COR-L47 (cell line): Measurements from ENCODE around the gene CRYBG2.
"Not testable (repeated sequence)": the region's sequence is repeated elsewhere in the genome, so short reads cannot be mapped to it uniquely, and the experiment has no call there.

Experiments
- DNase-seq: peaks from one replicate; lab custom pipeline; 2025; lab: John Stamatoyannopoulos, UW

CRYBG2 gene

DNA sequence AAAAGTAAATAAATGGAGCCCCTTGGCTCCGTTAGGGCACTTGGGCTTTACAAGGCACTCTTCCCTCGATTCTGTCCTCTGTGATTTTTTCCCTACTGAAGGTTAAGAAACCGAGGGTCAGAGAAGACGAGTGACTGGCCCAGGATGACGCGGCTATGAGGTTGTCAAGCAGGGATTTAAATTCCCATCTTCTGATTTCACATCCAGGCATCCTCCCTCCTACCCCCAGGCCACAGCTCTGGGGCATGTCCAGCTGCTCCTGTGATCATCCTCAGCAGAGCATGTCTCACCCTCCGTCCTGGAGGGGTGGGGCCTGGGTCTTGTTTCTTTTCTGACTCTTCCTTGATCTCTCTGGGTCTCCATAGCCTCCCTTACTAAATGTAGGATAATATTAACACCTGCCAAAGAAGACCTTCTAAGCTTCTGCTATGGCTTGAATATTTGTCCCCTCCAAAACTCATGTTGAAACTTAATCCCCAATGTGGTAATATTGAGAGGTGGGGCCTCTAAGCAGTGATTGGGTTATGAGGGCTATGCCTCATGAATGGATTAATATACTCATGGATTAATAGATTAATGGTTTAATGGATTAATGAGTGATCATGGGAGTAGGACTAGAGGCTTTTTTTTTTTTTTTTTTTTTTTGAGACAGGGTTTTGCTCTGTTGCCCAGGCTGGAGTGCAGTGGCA lies 4.6 kb downstream of the CRYBG2 start:
- no peak for DNase-seq

DNA sequence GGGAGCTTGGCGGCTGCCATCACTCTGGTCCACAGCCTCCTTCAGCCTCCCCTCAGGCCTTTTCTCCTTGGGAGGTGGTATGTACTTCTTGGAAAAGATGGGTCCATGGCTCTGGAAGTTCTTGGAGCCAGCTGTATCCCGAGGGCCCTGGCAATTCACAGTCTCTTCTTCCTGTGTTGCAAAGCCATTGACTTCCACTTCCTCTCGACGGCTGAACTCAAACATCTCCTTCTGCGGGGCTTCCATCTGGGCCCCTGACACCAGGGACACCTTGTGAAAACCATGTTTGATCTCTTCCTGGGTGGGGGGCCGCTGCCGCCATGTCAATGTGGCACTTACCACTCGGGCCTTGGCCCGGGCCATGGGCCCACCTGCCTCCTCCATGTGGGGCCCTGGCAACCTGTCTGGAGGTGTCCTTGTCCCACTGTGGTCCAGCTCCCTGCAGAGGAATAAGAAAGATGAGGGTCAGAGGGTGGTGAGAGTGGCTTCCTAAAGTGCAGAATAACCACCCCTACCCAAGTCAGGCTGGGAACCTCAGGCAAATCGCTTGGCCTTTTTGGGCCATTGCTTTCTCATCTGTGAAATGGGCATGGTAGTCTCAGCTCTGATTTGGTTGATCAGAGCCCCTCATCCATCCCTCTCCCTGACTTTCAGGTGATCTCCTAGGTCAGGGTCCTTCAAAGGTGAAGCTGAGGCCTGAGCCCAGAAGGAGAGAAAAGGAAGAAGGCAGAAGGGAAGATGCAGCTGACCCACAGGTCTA lies 7.5 kb downstream of the CRYBG2 start:
- no peak for DNase-seq

DNA sequence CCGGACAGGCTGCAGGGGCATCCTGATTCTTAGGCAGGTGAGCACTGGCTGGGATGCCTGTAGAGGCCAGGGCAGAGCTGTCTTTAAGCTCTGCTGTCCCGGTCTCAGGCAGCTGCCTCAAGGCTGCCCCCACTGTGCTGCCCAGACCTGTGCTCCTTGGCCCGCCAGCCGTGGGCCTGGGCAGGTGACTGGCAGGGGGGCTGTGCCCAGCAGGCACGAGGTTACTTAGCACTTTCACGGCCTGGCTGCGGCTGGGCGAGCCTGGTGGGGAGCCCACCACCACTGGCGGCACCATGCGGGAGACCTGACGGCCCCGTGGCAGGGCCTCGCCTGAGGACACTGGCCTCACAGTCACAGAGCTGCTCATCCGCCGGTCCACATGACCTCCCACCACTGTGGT lies 8.2 kb downstream of the CRYBG2 start:
- no peak for DNase-seq

DNA sequence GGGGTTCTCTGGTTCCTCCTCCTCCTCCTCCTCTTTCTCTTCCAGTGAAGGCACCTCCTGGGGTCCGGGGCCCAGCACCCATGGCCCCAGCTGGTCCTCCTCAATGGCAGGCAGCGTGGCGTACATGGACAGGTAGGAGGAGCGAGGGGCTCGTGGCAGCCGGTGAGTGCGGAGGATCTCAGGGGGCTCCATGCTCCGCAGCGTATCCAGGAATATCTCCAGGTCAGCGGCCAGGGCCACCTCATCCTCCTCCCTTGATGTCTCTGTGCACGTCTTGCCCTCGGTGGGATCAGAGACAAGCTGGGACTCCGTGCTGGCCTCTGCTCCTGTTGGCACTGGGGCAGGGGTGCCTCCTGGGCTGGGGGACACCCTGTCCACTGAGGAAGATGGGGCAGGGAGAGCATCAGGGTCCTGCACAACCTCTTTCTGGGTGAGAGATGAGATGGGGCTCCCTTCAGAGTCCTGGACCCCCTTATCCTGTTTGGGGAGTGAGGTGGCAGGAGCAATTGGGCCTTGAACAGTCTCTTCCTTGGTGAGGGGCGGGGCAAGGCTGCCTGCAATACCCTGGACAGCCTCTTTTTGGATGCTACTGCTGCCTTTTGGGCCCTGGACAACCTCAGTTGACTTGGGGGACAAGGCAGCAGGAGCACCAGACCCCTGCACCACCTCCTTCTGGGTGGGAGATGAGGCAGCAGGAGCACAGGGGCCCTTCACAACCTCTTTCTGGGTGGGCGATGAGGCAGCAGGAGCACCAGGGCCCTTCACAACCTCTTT lies 9.6 kb downstream of the CRYBG2 start:
- DNase-seq: no peak

DNA sequence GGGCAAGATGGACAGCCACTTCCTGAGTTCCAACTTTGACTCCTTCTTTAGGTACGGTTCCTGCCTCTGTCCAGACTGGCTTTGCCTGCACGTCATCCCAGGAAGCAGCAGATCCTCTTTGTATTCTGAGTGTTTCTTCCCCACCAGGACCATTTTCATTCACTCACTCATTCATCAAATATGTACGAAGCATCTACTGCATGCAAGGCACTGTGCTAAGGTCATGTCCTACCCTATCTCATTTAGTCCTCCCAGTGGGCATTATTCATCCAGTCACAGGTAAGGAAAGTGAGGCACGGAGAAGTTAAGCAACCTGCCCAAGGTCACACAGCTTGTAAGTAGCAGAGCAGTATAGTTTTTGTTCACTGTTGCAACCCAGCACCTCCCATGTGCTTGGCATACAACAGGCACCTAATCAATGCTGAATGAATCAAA lies 13.9 kb downstream of the CRYBG2 start:
- DNase-seq: no peak

DNA sequence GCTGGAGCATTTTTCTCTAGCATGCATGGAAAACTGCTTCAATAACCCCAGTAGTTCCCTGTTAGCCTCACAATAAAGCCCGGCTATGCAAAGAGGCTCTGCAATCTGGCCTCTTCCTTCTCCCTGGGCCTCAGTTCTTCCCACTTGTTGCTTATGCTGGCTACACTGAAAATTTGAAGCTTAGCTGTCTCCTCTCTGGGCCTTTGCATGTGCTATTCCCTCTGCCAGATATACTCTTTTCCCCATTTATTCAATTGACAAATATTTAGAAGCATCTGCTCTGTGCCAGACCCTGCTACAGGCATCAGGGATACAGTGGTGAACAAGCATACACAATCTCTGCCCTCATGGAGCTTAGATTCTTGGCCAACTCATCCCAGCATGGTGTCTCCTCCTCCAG lies 15.3 kb downstream of the CRYBG2 start:
- no peak for DNase-seq

DNA sequence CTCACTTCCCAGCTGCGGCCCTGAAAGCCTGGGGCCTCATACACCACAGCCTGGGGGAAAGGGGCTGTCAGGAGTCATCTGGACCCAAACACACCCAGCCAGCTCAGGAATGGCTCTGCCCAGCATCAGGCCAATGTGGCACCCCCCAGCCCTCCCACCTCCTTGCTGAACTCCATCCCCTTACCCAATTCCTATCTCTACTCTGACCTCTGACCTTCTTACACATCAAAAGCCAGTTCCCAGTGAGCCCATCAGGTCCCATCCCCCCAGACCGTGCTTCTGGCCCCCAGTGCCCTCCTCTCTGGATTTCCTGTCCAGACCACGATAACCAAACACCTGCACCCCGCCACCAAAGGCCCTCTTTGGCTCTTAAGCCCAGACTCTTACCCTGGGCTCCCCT lies 16.3 kb downstream of the CRYBG2 start:
- no peak for DNase-seq

DNA sequence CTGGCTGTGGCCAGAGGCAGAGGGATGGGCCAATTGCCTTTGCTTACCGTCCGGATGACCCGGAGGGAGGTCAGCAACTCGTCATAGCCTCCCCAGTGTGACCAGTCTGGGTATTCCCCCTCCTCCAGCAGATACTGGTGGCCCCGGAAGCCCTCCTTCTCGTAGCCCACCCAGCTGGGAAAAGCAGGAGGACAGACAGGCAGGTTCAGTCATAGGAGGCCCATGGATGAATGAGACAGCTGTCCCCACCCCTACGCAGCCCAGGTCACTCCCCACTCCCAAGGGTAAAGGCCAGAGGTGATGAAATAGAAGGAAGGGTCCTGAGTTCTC lies 16.8 kb downstream of the CRYBG2 start:
- no peak for DNase-seq

DNA sequence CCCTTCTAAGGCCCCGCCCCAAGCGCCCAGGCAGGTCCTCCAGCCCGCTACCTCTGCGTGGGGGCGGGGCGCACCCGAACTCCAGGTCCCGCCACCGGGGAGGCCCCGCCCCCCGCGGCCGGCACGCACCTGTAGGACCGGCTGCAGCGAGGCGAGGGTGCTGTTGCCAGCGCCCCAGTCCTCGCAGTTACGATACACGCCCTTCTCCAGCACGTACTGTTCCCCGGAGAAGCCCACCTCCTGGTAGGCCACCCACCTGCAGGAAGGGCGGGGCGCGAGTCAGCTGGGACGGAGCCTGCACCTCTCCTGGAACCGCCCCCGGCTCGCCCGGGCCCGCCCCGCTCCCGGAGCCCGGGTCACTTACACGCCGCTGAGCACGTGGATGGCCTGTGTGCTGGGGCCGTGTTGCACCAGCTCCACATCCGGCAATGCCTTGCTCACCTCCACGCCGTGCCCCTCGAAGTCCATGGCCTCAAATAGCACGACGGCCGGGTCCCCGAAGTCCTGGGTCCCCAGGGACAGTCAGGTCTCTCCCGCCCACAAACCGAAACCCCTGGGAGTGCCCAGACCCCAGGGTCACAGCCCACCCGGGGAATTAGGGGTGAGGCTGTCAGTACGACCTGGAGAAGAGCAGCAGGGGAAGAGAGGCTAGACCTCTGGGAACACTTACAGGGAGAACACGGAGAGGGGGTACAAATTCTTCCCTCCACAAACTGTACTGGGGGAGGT lies 17.3 kb downstream of the CRYBG2 start:
- DNase-seq: peak; percentile 82

DNA sequence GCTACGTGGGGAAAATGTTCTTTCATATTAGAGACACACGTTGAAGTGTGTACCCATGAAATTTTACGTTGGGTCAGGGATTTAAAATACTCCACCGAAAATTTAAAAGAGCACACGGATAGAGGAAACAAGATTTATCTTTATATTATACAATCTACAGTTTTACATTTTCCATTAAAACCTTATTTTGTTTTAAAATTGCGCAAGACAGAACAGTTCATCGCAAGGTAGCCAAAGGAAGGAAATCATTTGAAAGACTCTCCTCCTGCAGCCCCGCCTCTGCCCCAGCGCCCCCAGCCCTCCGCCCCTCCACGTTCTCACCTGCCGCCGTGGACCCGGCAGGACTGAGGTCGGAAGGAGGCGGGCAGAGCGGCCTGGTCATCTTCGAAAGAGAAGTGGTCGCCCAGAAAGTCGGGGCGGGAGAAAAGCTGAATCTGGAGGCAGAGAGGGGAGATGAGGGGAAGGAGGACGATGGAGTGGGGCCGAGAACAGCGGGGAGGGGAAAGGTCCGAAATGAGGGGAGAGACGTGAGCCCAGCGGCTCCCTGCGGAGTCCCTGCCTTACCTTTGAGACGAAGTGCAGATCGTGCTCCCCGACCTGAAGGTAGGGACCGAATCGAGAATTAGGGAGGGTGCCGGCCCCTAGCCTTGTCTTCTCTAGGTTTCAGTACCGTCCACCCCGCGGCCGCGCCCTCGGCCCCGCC lies 18.0 kb downstream of the CRYBG2 start:
- no peak for DNase-seq

DNA sequence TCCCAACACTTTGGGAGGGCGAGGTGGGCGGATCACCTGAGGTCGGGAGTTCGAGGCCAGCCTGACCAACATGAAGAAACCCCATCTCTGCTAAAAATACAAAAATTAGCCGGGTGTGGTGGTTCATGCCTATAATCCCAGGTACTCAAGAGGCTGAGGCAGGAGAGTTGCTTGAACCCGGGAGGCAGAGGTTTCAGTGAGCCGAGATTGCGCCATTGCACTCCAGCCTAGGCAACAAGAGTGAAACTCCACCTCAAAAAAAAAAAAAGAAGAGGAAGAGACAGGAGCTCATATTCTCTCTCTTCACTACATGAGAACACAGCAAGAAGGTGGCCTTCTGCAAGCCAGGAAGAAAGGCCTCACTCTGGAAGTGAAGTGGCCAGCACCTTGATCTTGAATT lies 20.6 kb downstream of the CRYBG2 start:
- not testable (repeated sequence) for DNase-seq

DNA sequence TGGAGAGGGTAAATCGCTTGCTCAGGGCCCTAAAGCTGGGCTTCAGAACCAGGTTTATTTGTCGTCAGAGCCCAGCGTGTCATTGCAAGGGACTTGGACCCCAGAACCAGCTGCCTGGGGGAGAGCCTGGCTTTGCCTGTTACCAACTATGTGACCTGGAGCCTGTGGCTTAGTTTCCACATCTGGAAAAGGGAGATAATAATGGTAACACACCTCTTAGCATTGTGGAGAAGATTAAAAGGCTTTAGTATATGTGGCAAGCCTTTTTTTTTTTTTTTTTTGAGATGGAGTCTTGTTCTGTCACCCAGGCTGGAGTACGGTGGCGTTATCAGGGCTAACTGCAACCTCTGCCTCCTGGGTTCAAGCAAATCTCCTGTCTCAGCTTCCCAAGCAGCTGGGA lies 23.7 kb downstream of the CRYBG2 start:
- DNase-seq: no peak

DNA sequence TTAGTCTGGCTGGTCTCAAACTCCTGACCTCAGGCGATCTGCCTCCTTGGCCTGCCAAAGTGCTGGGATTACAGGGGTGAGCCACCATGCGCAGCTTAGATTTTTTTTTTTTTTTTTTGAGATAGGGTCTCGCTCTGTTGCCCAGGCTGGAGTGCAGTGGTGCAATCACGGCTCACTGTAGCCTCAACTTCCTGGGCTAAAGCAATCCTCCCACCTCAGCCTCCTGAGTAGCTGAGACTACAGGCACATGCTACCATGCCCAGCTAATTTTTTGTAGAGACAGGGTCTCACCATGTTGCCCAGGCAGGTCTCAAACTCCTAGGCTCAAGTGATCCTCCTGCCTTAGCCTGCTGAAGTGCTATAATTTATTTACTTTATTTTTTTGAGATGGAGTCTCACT lies 24.6 kb downstream of the CRYBG2 start:
- not testable (repeated sequence) for DNase-seq

DNA sequence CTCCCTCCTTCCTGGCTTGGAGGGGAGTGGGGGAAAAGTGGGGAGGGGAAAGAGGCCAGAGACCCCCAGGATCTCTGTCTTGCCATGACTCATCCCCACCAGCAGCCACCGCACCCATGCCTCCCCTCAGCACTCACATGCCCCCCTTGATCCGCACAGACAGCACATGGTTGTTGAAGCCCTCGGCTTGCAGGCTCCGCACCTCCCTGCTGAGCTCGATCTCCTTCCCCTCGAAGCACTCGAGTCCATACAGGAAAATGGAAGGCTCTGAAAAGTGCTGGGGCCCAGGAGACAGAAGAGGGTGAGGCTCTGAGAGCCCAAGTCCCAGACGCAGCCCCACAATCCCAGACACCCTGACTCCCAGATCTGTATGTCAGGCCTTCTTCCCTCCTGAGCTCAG lies 25.3 kb downstream of the CRYBG2 start:
- DNase-seq: no peak

DNA sequence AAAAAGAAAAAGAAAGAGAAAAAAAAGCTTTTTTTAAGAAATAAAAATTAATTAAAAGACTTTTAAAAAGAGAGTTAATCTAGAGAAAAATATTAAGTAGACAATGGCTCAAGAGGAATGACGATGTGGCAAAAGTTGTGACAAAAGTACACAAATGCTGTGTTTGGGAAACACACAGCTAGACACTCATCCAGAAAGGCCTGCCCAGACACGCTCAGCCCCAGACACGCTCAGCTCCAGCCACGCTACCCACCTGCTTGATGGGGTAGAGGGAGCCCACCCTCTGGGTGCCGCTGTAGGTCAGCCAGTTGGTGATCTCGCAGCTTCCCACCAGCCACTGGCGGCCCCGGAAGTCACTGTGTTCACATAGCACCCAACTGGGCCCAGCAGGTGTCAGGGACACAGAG lies 26.0 kb downstream of the CRYBG2 start:
- peak; percentile 89 for DNase-seq

DNA sequence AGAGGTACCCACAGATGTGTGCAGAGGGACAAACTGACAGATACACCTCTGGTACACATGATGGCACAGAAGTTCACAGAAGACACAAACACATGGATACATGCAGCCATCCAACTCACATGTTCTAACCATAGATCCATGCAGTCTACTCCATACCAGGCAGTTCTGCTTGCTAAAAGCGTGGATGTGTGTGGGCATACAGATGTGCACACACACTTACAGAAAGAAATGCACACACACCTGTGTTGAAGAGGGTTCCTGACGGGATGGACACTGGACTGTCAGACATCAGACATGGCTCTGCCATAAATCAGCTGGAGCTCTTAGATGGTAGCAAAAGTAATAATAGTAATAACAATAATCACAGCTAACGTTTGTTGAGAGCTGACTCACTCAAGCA lies 29.4 kb downstream of the CRYBG2 start:
- no peak for DNase-seq

DNA sequence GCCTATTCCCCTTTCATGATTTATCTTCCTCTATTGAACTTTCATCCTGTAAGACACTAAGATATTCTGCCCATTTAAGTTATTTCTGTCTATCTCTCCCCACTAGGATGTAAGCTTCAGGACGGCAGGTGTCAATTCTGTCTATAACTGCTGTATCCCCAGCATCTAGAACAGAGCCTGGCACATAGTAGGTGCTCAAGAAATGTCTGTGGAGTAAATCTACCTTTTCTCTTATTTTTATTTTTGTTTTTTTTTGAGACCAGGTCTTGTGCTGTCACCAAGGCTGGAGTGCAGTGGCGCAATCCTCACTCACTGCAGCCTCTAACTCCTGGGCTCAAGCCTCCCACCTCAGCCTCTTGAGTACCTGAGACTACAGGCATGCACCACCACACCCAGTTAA lies 30.5 kb downstream of the CRYBG2 start:
- no peak for DNase-seq

DNA sequence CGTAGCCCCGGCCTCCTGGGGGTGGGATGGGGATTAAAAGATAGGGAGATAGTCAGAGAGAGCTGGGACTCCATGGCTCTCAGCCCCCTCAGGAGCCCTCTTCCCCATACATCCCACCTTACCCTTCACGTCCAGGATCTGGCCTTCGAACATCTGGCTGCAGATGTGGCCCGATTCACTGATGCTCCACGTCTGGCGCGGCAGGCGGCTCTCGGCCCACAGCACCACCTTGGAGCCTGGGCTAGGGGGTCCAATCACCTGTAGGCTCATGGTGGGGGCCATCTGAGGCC lies 31.9 kb downstream of the CRYBG2 start:
- DNase-seq: no peak

DNA sequence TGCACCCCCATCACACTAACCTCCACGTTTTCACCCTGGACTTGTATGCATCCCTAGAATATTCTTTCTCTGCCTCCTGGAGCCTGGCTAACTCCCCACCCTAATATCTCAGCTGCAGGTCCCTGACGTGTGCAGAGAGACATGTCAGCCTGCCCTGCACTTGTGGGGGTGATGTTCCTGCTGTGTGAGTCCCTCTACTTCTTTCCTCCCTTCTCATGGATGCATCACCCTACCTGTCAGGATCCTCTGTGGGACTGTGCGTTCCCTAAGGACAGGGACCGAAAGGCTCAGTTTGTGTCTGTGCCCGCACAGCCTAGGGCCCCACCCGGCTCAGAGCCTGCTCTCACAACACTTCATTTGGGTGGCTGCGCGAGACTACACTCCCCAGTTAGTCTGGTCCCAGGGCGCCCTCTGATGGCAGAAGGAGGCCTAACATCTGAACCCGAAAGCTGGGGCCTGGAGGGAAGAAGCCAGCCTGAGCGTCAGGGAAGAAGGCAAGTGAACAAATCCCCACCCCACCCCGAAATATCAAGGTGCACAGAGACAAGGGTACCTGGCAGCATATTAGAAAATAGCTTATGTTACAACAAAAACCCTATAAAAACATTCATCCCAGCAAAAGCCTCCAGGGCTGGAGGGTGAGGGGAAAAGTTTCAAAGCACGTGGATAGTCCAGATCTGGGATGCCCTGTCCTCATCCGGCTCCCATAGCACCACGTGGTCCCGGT lies 32.5 kb downstream of the CRYBG2 start:
- DNase-seq: peak; percentile 71

DNA sequence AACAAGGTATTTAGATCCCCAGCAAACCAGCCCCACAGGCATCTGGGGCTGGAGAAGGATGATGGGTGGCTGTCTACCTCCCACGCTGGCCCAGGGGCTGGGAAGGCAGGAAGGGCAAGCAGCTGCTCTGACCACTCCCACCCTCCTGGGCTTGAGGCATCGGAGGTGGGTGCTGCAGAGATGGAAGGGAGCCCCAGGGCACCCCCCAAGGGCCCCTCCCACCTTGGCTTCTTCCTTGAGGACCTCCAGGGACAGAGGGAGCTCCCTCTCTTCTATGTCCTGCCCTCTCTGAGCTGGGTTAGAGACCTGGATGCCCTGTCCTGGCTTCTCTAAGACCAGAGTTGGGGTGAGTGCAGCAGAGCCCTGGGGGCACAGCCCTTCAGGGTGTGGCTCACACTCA lies 33.0 kb downstream of the CRYBG2 start:
- no peak for DNase-seq

DNA sequence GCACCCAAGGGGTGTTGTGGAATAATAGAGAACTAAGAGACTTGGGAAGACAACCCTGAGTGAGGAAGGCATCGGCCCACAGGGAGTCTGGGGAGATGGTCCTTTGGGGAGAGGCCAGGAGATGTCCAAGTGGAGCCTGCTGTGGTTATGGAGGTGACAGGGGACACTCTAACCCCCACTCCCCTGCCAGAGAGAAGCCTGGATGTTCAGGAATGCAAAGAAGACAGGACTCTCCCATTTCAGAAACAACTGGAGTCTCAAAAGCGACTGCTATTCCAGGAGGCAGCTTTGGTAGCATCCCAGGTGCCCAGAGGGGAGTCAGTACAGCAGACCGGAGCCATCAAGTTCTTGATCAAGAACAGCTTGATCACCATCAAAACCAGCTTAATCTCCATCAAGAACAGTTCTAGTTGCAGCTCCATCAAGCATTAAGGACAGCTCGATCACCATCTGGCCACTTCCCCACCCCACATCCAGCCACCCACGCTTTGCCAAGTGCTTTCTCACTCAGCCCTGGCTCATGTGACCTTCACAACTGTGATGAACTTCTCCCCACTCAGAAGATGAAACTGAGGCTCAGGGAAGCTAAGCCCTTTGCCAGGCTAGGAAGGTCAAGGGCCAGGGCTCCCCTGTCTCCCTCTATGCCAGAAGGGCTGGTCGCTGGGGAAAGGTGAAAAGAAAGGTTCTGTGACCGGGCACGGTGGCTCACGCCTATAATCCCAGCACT lies 35.4 kb downstream of the CRYBG2 start:
- no peak for DNase-seq
